Measurements from ENCODE around the gene MEF2A. TPM values are rescaled to one million over a fixed set of nuclear protein-coding genes. Genes with fewer than 3 reads are reported as not detected.
A peak's percentile ranks its signal among the peaks of the same experiment; 100 is the strongest.

The MEF2A gene
- total and polyA plus RNA-seq, 9 of the 15 experiments (the other 6 are each of a cell fraction or from before 2014, with no cell fraction given): 1.6 to 18.7 (median 8.7) TPM

DNA sequence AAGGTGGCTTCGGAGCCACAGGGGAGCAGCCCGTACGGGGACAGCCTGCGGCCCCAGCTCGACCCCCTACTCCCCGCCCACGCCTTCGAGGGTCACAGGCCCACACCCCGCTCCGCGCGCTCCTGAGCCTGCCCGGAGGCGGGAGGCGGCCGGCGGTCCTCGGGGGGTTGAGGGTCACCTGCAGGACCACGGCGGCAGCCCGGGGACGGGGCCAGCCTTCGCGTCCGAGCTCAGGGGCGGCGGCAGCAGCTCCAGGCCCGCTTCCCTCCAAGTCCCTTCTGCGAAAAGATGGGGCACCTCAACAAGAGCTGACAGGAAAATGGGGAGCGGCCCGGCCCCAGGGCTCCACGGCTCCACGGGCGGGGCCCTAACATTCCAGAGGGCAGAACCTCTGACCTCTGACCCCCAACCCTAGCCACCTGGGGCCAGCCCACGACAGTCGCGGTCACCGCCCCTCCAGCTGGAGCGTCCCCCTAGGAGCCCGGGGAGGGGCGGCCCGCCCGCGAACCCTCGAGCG is 167.0 kb downstream of the MEF2A start (continued):
- TF ChIP-seq NR2C2 (CRISPR knock-in tag; IDR thresholded peaks at IDR 0.05) (peak; percentile 54; the same call in 1 of the 2 replicates), NR2C2 (tag; IDR thresholded peaks at IDR 0.05) (peak; percentile 98), L3MBTL2 (IDR thresholded peaks at IDR 0.05) (peak; percentile 30; the same call in 1 of the 2 replicates), ZNF589 (CRISPR knock-in tag; IDR thresholded peaks at IDR 0.05; ENCODE audit: low read depth) (no peak), ZNF583 (CRISPR knock-in tag; IDR thresholded peaks at IDR 0.05) (no peak), CBX5 (IDR thresholded peaks at IDR 0.05; ENCODE audit: borderline replicate concordance, low read depth) (no peak), ZFP36 (IDR thresholded peaks at IDR 0.05; ENCODE audit: low read depth, low read length, partially characterized antibody) (no peak), RCOR1 (IDR thresholded peaks at IDR 0.05; ENCODE audit: borderline replicate concordance in 1 of 2, low read depth in 2 of 2, low read length in 2 of 2) (no peak)
- TF ChIP-seq, protein P1, sequence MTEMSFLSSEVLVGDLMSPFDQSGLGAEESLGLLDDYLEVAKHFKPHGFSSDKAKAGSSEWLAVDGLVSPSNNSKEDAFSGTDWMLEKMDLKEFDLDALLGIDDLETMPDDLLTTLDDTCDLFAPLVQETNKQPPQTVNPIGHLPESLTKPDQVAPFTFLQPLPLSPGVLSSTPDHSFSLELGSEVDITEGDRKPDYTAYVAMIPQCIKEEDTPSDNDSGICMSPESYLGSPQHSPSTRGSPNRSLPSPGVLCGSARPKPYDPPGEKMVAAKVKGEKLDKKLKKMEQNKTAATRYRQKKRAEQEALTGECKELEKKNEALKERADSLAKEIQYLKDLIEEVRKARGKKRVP (CRISPR knock-in tag; IDR thresholded peaks at IDR 0.05): no peak
- TF ChIP-seq, protein P2, sequence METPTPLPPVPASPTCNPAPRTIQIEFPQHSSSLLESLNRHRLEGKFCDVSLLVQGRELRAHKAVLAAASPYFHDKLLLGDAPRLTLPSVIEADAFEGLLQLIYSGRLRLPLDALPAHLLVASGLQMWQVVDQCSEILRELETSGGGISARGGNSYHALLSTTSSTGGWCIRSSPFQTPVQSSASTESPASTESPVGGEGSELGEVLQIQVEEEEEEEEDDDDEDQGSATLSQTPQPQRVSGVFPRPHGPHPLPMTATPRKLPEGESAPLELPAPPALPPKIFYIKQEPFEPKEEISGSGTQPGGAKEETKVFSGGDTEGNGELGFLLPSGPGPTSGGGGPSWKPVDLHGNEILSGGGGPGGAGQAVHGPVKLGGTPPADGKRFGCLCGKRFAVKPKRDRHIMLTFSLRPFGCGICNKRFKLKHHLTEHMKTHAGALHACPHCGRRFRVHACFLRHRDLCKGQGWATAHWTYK (CRISPR knock-in tag; IDR thresholded peaks at IDR 0.05): no peak
- TF ChIP-seq, protein P3, sequence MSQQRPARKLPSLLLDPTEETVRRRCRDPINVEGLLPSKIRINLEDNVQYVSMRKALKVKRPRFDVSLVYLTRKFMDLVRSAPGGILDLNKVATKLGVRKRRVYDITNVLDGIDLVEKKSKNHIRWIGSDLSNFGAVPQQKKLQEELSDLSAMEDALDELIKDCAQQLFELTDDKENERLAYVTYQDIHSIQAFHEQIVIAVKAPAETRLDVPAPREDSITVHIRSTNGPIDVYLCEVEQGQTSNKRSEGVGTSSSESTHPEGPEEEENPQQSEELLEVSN (IDR thresholded peaks at IDR 0.05; ENCODE audit: borderline replicate concordance in 1 of 2, extremely low read depth in 1 of 2, insufficient read depth in 1 of 2, insufficient read length in 1 of 2, low read depth in 1 of 2, low read length in 1 of 2, poor library complexity in 1 of 2, severe bottlenecking in 1 of 2): peak in 1 of 2 experiments; percentile 48

Measured in K562 (cell line).